ENCODE data around the gene CHAF1B. TPM values are rescaled to one million over a fixed set of nuclear protein-coding genes. Genes with fewer than 3 reads are reported as not detected.
"Not testable (repeated sequence)": the region's sequence is repeated elsewhere in the genome, so short reads cannot be mapped to it uniquely, and the experiment has no call there.

CHAF1B gene
- total RNA-seq = 10 to 100 TPM; 28.9 to 29.2 TPM

DNA sequence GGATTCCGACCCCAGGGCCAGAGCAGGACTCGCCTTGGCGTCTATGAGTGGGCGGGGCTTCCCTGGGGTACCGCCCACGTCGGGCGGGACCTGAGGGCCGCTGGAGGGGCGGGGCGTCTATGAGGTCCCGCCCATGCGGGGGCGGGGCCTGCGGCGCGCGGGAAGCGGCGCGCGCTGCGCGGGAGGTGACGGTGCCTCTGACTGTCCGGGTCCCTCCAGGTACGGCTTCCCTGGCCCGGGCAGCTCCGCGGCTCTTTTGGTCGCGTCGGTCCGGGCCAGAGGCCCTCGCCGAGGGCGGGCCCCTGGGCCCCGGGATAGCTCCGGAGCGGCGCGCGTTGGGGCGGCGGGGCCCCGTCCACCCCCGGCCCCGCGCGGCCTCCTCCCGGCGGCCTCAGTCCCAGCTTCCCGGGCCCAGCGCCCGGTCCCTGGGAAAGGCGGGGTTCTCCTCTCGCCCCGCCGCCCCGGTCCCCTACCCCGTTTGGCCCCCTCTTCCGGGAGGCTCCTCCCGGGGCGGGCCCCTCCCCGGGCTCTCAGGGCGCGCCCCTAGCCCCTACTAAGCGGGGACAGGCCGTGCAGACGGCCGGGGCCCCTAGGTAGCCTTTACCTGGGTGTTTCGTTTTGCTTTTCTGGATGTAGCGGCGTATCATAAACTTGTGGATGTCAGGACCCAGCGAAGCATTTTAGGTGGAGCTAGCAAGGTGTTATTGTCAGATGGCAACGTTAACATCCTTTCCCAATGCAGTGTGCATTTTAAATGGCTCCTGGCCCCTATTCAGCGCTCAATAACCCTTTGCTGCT lies at the start of gene CHAF1B:
Gene CHAF1B, plus strand, starts transcription at position 160 of the 798 bp plus-strand sequence. CDS start 745 bp downstream, outside the sequence.
- ATAC-seq (peak; percentile 99), DNase-seq (peak; percentile 83)
- H3K27ac Mint-ChIP-seq = peak within 1 kb of the TSS; percentile 82
- H3K36me3 Mint-ChIP-seq = peaks cover 28% of the 10 kb centered on the region
- H3K9me3 Mint-ChIP-seq (ENCODE audit: low read depth) = no peaks in the 10 kb centered on the region
- H3K27me3 Mint-ChIP-seq = no peaks in the 10 kb centered on the region
- CTCF ChIA-PET = interaction anchor here (1.1 to 1.6 kb wide), 3 partner anchors 17 to 233 kb away, joined by 3 to 4 read pairs (median 3); no protein-coding TSS in a partner anchor
- peak within 1 kb of the TSS; percentile 81 for H3K4me3 Mint-ChIP-seq
- H3K4me1 Mint-ChIP-seq = peaks cover 27% of the 10 kb centered on the region

DNA sequence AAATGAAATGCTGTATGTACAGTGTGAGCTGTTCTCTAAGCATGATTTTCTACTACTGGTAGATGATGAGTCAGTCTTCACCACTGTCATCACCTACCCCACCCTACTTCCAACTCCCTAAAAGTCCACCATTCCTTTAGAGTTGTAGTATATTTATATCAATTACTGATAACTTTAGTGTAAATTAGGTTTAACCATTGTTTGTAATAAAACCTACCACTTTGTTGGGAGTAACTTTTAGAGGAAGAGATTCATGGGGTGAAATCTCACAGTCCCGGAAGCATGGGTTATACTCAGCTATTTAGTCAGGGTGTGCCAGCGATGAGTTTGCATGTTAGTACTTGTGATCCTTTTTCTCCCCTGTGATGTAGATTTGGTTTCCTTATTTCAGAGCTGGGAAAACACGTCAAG lies 48.1 kb upstream of the CHAF1B start:
- H3K4me3 Mint-ChIP-seq = no peak overlapping the region
- no peaks in the 10 kb centered on the region for H3K9me3 Mint-ChIP-seq (ENCODE audit: low read depth)
- ATAC-seq = no peak
- no peak for DNase-seq
- H3K4me1 Mint-ChIP-seq = peaks cover 8% of the 10 kb centered on the region
- H3K36me3 Mint-ChIP-seq = peaks cover 45% of the 10 kb centered on the region
- CTCF ChIA-PET = interaction anchor here (2.1 kb wide), 1 partner anchor 13 kb away, joined by 4 read pairs; no protein-coding TSS in a partner anchor
- H3K27me3 Mint-ChIP-seq = no peaks in the 10 kb centered on the region
- H3K27ac Mint-ChIP-seq = no peak overlapping the region

DNA sequence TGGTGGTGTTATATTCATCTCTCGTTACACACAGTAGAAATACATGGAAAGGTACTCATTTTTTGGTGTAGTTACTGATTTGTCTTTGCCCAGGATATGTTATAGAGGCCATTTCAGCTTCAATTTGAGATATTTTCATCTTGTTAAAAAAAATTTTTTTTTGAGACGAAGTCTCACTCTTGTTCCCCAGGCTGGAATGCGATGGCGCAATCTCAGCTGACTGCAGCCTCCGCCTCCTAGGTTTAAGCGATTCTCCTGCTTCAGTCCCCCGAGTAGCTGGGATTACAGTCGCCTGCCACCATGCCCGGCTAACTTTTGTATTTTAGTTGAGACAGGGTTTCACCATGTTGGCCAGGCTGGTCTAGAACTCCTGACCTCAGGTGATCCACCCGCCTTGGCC lies 46.2 kb upstream of the CHAF1B start:
- Mint-ChIP-seq H3K36me3 (peaks cover 41% of the 10 kb centered on the region), H3K4me3 (no peak overlapping the region), H3K4me1 (peaks cover 6% of the 10 kb centered on the region), H3K27me3 (no peaks in the 10 kb centered on the region), H3K9me3 (ENCODE audit: low read depth) (no peaks in the 10 kb centered on the region), H3K27ac (no peak overlapping the region)
- CTCF ChIA-PET = interaction anchor here (1.4 to 2.1 kb wide), 2 partner anchors 15 to 19 kb away, joined by 3 to 4 read pairs; partner anchors contain the start of gene MORC3
- DNase-seq = no peak
- ATAC-seq = no peak

DNA sequence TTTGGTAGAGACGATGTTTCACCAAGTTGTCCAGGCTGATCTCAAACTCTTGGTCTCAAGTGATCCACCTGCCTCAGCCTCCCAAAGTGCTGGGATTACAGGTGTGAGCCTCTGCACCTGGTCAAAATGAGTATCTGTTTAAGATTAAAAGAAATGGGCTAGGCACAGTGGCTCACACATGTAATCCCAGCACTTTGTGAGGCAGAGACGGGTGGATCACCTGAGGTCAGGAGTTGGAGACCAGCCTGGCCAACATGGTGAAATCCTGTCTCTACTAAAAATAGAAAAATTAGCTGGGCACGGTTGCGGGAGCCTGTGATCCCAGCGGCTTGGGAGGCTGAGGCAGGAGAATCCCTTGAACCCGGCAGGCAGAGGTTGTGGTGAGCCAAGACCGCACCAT lies 42.6 kb upstream of the CHAF1B start:
- H3K36me3 Mint-ChIP-seq = peaks cover 37% of the 10 kb centered on the region
- H3K4me3 Mint-ChIP-seq; ATAC-seq; H3K4me1 Mint-ChIP-seq; H3K27ac Mint-ChIP-seq; CTCF ChIA-PET; H3K27me3 Mint-ChIP-seq; H3K9me3 Mint-ChIP-seq (ENCODE audit: low read depth); DNase-seq: not testable (repeated sequence)

DNA sequence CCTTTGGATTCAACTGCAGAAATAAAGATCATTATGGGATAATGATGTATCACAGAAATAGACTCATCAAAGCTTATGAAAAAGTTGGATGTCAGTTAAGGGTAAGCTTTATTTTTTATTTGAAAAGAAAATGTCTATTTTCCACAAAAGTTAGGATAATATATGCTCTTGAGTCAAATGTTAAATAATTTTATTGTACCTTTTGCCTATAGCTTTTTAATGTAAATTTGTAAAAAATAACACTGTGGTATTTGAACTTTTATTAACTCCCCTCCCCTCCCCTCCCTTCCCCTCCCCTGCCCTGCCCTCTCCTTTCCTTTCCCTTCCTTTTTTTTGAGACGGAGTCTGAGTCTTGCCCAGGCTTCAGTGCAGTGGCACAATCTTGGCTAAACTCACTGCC lies 40.3 kb upstream of the CHAF1B start:
- ATAC-seq = no peak
- Mint-ChIP-seq H3K4me1 (no peaks in the 10 kb centered on the region), H3K4me3 (no peak overlapping the region), H3K36me3 (peaks cover 38% of the 10 kb centered on the region), H3K27ac (no peak overlapping the region), H3K27me3 (no peaks in the 10 kb centered on the region), H3K9me3 (ENCODE audit: low read depth) (no peaks in the 10 kb centered on the region)
- CTCF ChIA-PET = no interaction called here
- no peak for DNase-seq

DNA sequence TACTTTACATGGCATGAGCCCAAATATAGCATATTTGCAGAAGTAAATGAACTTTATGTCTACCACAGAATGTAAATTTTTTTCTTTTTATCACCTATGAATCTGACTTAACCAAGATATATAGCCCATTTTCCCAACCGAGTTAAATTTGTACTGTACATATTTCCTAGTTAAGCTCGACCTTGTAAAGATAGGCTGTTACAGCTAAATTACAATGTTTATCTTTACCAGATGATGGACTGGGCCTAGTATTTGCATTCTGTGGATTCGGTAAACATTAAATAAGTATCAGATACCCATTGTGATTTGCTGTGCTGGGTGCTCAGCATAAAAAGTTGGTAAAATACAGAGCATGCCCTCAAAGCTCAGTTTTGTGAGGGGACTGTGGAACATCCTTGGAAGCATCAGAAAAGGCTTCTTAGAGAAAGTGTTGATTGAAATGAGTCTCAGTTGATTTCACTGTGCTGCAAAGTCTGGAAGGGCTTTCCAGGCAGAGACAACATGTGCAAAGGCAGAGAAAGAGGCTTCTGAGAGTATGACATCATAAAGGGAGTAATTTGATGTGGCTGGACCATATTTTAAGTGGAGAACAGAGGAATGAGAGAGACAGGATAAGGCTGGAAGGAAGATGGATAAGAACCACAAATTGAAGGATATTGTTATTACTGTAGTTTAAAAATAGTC lies 37.8 kb upstream of the CHAF1B start:
- H3K36me3 Mint-ChIP-seq = peaks cover 42% of the 10 kb centered on the region
- CTCF ChIA-PET = no interaction called here
- ATAC-seq (no peak), DNase-seq (no peak)
- no peaks in the 10 kb centered on the region for H3K4me1 Mint-ChIP-seq
- no peak overlapping the region for H3K4me3 Mint-ChIP-seq
- H3K9me3 Mint-ChIP-seq (ENCODE audit: low read depth) = no peaks in the 10 kb centered on the region
- no peak overlapping the region for H3K27ac Mint-ChIP-seq
- H3K27me3 Mint-ChIP-seq = no peaks in the 10 kb centered on the region

DNA sequence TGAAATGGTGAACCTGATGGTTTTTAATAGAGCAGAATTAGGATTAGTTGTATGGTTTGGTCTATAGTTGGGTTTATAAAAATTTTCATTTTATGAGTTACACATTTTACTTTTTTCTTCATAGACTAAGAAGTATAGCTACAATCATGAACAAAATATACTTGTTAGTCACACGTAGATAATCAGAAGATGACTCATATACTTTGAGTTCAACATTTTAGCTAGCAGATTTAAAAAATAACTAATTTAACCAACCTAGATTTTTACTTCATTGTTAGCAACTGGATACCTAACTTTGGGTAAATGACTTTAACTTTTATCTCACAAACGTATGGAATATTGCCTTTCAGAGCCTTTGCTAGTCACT lies 37.2 kb upstream of the CHAF1B start:
- DNase-seq = no peak
- Mint-ChIP-seq H3K27ac (no peak overlapping the region), H3K9me3 (ENCODE audit: low read depth) (no peaks in the 10 kb centered on the region), H3K27me3 (no peaks in the 10 kb centered on the region), H3K36me3 (peaks cover 45% of the 10 kb centered on the region), H3K4me1 (no peaks in the 10 kb centered on the region), H3K4me3 (no peak overlapping the region)
- no peak for ATAC-seq
- CTCF ChIA-PET = no interaction called here

DNA sequence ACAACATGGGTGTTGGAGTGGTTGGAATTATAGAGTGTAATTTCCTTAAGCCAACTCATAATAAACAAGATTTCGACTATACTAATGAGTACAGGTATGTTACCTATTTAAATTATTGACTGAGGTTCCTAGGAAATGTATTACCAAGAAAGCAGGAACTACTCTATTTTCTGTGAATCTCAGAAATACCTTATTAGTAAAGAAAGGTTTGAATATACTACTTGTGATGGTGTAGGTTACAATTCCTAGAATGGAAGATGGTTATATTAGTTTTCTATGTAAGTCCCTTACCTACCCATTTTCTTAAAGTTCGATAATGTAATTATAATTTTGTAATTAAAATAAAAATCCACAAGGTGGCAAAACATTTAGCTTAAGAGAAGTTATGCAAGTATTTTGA lies 35.9 kb upstream of the CHAF1B start:
- no peak overlapping the region for H3K4me3 Mint-ChIP-seq
- peaks cover 44% of the 10 kb centered on the region for H3K36me3 Mint-ChIP-seq
- ATAC-seq (no peak), DNase-seq (no peak)
- no peaks in the 10 kb centered on the region for H3K27me3 Mint-ChIP-seq
- CTCF ChIA-PET = interaction anchor here (1.6 kb wide), 1 partner anchor 175 kb away, joined by 6 read pairs; no protein-coding TSS in a partner anchor
- H3K4me1 Mint-ChIP-seq = no peaks in the 10 kb centered on the region
- H3K9me3 Mint-ChIP-seq (ENCODE audit: low read depth) = no peaks in the 10 kb centered on the region
- no peak overlapping the region for H3K27ac Mint-ChIP-seq

DNA sequence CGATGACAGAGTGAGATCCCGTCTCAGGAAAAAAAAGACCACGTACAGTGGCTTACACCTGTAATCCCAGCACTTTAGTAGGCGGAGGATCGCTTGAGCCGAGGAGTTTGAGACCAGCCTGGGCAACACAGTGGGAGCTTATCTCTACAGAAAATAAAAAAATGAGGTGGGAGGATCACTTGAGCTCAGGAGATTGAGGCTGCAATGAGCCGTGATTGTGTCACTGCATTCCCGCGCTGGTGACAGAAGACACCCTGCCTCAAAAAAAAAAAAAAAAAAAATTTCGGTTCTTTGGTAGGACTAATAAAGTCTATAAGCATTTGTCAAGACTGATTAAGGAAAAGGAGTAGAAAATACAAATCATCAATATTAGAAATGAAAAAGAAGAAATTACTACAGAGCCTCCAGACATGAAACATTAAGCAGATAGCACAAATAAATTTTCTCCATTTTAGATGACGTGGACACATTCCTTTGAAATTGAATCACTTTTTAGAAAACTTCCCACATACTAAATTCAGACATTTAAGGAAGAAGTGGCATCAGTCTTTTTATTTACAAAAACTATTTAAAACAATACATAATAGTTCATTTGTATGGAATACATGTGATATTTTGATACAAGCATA lies 34.8 kb upstream of the CHAF1B start:
- no peak overlapping the region for H3K27ac Mint-ChIP-seq
- no peaks in the 10 kb centered on the region for H3K27me3 Mint-ChIP-seq
- no peak for ATAC-seq
- H3K36me3 Mint-ChIP-seq = peaks cover 44% of the 10 kb centered on the region
- no peaks in the 10 kb centered on the region for H3K9me3 Mint-ChIP-seq (ENCODE audit: low read depth)
- CTCF ChIA-PET = no interaction called here
- no peak for DNase-seq
- no peaks in the 10 kb centered on the region for H3K4me1 Mint-ChIP-seq
- no peak overlapping the region for H3K4me3 Mint-ChIP-seq

DNA sequence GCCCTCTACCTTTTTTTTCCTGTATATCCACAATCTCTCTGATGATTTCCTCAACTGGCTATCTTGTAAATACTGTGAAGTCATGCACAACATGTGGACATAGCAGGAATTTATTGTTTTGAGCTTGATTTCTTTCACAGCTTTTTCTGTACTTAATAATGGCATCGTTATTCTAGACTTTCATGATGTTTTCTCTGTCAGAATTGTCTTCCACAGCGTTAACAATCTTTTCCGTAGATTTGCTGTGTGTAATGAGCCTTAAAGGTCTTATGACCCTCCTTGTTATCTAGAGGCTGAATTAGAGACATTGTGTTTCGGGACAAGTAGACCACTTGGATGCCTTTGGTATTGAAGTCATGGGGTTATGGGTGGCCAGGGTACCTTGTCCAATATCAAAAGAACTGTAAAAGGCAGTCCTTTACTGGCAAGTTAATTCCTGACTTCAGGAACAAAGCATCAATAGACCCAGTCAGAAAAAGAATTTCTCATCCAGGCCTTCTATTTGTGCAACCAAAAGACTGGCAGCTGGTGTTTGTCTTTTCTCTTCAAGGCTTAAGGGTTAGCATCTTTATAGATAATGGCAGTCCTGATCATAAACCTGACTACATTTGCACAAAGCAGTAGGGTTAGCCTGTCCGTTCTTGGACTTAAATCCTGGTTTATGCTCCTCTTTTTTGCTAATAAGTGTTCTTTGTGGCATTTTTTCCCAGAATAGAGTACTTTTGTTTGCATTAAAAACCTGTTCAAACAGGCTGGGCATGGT lies 30.1 kb upstream of the CHAF1B start:
- Mint-ChIP-seq H3K36me3 (peaks cover 36% of the 10 kb centered on the region), H3K9me3 (ENCODE audit: low read depth) (no peaks in the 10 kb centered on the region), H3K4me1 (no peaks in the 10 kb centered on the region), H3K27me3 (no peaks in the 10 kb centered on the region), H3K4me3 (no peak overlapping the region), H3K27ac (no peak overlapping the region)
- DNase-seq (no peak), ATAC-seq (no peak)
- CTCF ChIA-PET = no interaction called here

DNA sequence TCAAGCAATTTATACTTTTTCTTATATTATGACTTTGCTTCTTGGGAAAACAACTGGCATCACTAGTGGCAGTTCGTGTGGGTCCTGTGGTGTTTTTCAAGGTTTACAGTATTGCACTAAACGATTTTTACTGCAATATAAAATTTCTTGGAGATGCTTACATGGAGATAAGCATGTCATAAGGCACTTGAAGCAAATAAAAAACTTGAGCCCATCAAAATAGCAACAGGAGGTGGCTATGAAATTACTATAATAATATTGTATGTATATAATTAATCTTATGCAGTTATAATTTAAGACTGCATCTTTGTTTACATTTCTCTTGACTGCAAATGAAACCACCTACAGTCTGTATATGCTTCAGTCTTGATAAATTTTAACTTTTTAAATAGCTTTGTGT lies 29.3 kb upstream of the CHAF1B start:
- Mint-ChIP-seq H3K4me3 (no peak overlapping the region), H3K4me1 (no peaks in the 10 kb centered on the region), H3K27me3 (no peaks in the 10 kb centered on the region), H3K27ac (no peak overlapping the region), H3K9me3 (ENCODE audit: low read depth) (no peaks in the 10 kb centered on the region), H3K36me3 (peaks cover 37% of the 10 kb centered on the region)
- CTCF ChIA-PET = interaction anchor here (0.6 kb wide), 1 partner anchor 11 kb away, joined by 4 read pairs; no protein-coding TSS in a partner anchor
- DNase-seq (no peak), ATAC-seq (no peak)

DNA sequence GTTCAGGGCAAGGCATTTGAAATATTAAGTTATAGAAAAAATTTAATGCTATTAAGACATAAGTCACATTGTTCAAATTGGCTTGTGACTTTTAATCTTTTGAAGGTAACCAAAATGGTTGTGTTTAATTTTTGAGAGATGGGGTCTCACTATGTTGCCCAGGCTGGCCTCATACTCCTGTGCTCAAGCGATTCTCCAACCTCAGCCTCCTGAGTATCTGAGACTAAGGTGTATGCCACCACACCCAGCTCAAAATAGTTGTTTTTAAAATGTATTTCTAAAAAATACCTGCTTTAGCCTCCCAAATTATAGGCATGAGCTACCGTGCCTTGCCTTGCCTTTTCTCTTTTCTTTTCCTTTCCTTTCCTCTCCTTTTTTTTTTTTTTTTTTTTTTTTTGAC lies 26.0 kb upstream of the CHAF1B start:
- ATAC-seq (no peak), DNase-seq (no peak)
- H3K4me1 Mint-ChIP-seq = no peaks in the 10 kb centered on the region
- H3K4me3 Mint-ChIP-seq = no peak overlapping the region
- H3K27ac Mint-ChIP-seq = no peak overlapping the region
- CTCF ChIA-PET = no interaction called here
- no peaks in the 10 kb centered on the region for H3K9me3 Mint-ChIP-seq (ENCODE audit: low read depth)
- H3K36me3 Mint-ChIP-seq = peaks cover 43% of the 10 kb centered on the region
- H3K27me3 Mint-ChIP-seq = no peaks in the 10 kb centered on the region

DNA sequence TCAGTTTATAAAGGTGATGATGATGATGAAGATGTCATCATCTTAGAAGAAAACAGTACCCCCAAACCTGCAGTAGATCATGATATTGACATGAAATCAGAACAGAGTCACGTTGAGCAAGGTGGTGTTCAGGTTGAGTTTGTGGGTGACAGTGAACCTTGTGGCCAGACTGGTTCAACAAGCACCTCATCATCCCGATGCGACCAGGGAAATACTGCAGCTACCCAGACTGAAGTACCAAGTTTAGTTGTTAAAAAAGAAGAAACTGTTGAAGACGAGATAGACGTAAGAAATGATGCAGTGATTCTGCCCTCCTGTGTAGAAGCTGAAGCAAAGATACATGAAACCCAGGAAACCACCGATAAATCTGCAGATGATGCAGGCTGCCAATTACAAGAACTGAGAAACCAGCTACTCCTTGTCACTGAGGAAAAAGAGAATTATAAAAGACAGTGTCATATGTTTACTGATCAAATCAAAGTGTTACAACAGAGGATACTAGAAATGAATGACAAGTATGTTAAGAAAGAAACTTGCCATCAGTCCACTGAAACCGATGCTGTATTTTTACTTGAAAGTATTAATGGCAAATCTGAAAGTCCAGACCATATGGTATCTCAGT lies 16.0 kb upstream of the CHAF1B start:
- ATAC-seq = peak; percentile 27
- Mint-ChIP-seq H3K27me3 (no peaks in the 10 kb centered on the region), H3K4me3 (no peak overlapping the region), H3K4me1 (peaks cover 18% of the 10 kb centered on the region), H3K27ac (peak overlapping the region; percentile 44), H3K36me3 (peaks cover 68% of the 10 kb centered on the region), H3K9me3 (ENCODE audit: low read depth) (no peaks in the 10 kb centered on the region)
- CTCF ChIA-PET = interaction anchor here (1.0 to 1.4 kb wide), 3 partner anchors 11 to 16 kb away, joined by 3 to 5 read pairs (median 3); no protein-coding TSS in a partner anchor
- no peak for DNase-seq

All from activated CD8-positive, alpha-beta memory T cell treated with anti-CD3 and anti-CD28 coated beads, Interleukin-2, amount 10 ng/mL, durations not matched to agents 7 days and 5 days (primary cell).